PC-3 (cell line): ENCODE measurements around the gene ACVR1B.

Source experiments
- EZH2 ChIP-seq: fragments of 300-600 bp; sonication (generic); IDR thresholded peaks from one replicate; pipeline ENCODE4 v1.6.1; 2017; ENCODE audit warnings: antibody characterized with exemption, mild to moderate bottlenecking, low read length; ENCODE audit not compliant: unreplicated experiment
- TF ChIP-seq, protein P1 (sequence below): fragments of 300-600 bp; sonication (generic); conservative IDR thresholded peaks from 2 replicates; pipeline ENCODE4 v1.5.1; 2017; ENCODE audit warnings: antibody characterized with exemption, low read depth, mild to moderate bottlenecking, low read length

DNA sequence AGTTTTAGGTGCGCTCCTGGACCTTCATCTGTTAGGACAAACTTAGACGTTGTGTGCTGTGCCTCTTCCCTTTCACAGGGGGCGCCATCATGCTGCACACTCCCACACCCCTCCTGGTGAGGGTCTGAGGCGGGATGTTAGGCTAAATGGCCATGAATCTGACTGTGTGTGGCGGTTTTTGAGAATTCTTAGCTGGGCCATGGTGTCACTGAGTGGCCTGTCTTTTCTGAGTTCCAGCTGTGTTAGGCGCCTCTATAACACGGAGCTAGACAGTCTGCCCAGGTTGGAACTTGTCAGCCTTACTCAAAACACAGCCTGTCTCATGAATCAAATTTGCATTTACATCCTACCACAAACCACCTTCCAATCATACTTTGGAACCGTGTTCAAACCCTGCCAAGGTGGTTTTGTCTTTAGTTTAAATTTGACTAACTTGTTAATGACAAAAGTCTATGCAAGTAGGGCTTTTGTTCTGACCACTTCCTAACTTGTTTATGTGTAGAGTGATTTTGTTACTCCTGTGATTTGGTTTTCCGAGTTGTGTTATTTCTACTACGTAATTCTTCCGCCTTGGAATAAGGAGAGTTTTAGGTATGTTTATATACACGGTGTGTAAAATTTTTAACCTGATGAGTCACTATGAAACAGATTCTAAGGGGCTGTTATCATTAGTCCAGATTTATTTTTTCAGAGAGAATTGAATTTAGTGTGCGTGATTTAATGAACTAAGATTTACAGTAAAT, 19.6 kb downstream of the ACVR1B start:
- TF ChIP-seq, protein P1, sequence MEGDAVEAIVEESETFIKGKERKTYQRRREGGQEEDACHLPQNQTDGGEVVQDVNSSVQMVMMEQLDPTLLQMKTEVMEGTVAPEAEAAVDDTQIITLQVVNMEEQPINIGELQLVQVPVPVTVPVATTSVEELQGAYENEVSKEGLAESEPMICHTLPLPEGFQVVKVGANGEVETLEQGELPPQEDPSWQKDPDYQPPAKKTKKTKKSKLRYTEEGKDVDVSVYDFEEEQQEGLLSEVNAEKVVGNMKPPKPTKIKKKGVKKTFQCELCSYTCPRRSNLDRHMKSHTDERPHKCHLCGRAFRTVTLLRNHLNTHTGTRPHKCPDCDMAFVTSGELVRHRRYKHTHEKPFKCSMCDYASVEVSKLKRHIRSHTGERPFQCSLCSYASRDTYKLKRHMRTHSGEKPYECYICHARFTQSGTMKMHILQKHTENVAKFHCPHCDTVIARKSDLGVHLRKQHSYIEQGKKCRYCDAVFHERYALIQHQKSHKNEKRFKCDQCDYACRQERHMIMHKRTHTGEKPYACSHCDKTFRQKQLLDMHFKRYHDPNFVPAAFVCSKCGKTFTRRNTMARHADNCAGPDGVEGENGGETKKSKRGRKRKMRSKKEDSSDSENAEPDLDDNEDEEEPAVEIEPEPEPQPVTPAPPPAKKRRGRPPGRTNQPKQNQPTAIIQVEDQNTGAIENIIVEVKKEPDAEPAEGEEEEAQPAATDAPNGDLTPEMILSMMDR = peak; percentile 77
- TF ChIP-seq EZH2 = no peak
